Stimulated activated memory B cell treated with anti-CD40 and anti-IgM and Interleukin-4, amounts not matched to agents 10 μg/mL and 1 μg/mL and 100 μg/mL, for 72 hours (primary cell): ENCODE measurements around the gene PREP.

Source experiments
- ATAC-seq: fragments of 150-1000 bp; cut with Tn5 transposase; 2 replicates; pipeline ENCODE4 v1.10.0; 2021
- H3K27ac Mint-ChIP-seq: one replicate; pipeline ENCODE4 v1.8.0; 2022; ENCODE audit warnings: mild to moderate bottlenecking, mixed read lengths
- H3K27me3 Mint-ChIP-seq: one replicate; pipeline ENCODE4 v1.8.0; 2022; ENCODE audit warnings: mixed read lengths
- H3K36me3 Mint-ChIP-seq: one replicate; pipeline ENCODE4 v1.8.0; 2022; ENCODE audit warnings: mixed read lengths
- H3K4me1 Mint-ChIP-seq: one replicate; pipeline ENCODE4 v1.8.0; 2022; ENCODE audit warnings: mixed read lengths
- H3K4me3 Mint-ChIP-seq: one replicate; pipeline ENCODE4 v1.8.0; 2022; ENCODE audit warnings: mild to moderate bottlenecking, moderate library complexity, mixed read lengths
- H3K9me3 Mint-ChIP-seq: one replicate; pipeline ENCODE4 v1.8.0; 2022; ENCODE audit warnings: mixed read lengths

PREP gene

GRCh38 chr6:105332576-105332975 lies 70.3 kb downstream of the PREP start:
- ATAC-seq: no peak
- peaks cover 76% of the 10 kb centered on the region for H3K36me3 Mint-ChIP-seq
- H3K27me3 Mint-ChIP-seq: no peaks in the 10 kb centered on the region
- no peak overlapping the region for H3K27ac Mint-ChIP-seq
- no peak overlapping the region for H3K4me3 Mint-ChIP-seq
- H3K9me3 Mint-ChIP-seq: no peaks in the 10 kb centered on the region
- no peaks in the 10 kb centered on the region for H3K4me1 Mint-ChIP-seq

GRCh38 chr6:105331927-105332326 lies 71.0 kb downstream of the PREP start:
- no peaks in the 10 kb centered on the region for H3K9me3 Mint-ChIP-seq

GRCh38 chr6:105330913-105331312 lies 72.0 kb downstream of the PREP start:
- Mint-ChIP-seq H3K36me3 (peaks cover 87% of the 10 kb centered on the region), H3K9me3 (no peaks in the 10 kb centered on the region), H3K27ac (no peak overlapping the region), H3K4me3 (no peak overlapping the region), H3K27me3 (no peaks in the 10 kb centered on the region), H3K4me1 (no peaks in the 10 kb centered on the region)
- no peak for ATAC-seq

More at GRCh38 chr6:105331927-105332326, 71.0 kb downstream of the PREP start:
- no peak for ATAC-seq
- Mint-ChIP-seq H3K27me3 (no peaks in the 10 kb centered on the region), H3K36me3 (peaks cover 77% of the 10 kb centered on the region), H3K4me1 (no peaks in the 10 kb centered on the region), H3K27ac (no peak overlapping the region), H3K4me3 (no peak overlapping the region)

GRCh38 chr6:105330364-105330763 lies 72.5 kb downstream of the PREP start:
- no peaks in the 10 kb centered on the region for H3K9me3 Mint-ChIP-seq
- no peak for ATAC-seq
- H3K27ac Mint-ChIP-seq: no peak overlapping the region
- no peaks in the 10 kb centered on the region for H3K4me1 Mint-ChIP-seq
- no peaks in the 10 kb centered on the region for H3K27me3 Mint-ChIP-seq
- H3K4me3 Mint-ChIP-seq: no peak overlapping the region
- H3K36me3 Mint-ChIP-seq: peaks cover 90% of the 10 kb centered on the region

GRCh38 chr6:105326833-105327770 lies 75.8 kb downstream of the PREP start:
- Mint-ChIP-seq H3K9me3 (no peaks in the 10 kb centered on the region), H3K4me3 (no peak overlapping the region), H3K27me3 (no peaks in the 10 kb centered on the region), H3K4me1 (no peaks in the 10 kb centered on the region), H3K27ac (no peak overlapping the region), H3K36me3 (peaks cover 89% of the 10 kb centered on the region)
- ATAC-seq: no peak

- peaks cover 86% of the 10 kb centered on the region for H3K36me3 Mint-ChIP-seq
Measured at GRCh38 chr6:105326216-105326615, 76.7 kb downstream of the PREP start.

GRCh38 chr6:105324386-105324950 lies 78.4 kb downstream of the PREP start:
- no peaks in the 10 kb centered on the region for H3K27me3 Mint-ChIP-seq
- no peaks in the 10 kb centered on the region for H3K9me3 Mint-ChIP-seq
- ATAC-seq: no peak
- H3K4me3 Mint-ChIP-seq: no peak overlapping the region
- H3K4me1 Mint-ChIP-seq: no peaks in the 10 kb centered on the region
- H3K27ac Mint-ChIP-seq: no peak overlapping the region
- H3K36me3 Mint-ChIP-seq: peaks cover 78% of the 10 kb centered on the region

More at GRCh38 chr6:105326216-105326615, 76.7 kb downstream of the PREP start:
- H3K9me3 Mint-ChIP-seq: no peaks in the 10 kb centered on the region
- H3K4me1 Mint-ChIP-seq: no peaks in the 10 kb centered on the region
- H3K4me3 Mint-ChIP-seq: no peak overlapping the region
- H3K27ac Mint-ChIP-seq: no peak overlapping the region
- no peaks in the 10 kb centered on the region for H3K27me3 Mint-ChIP-seq
- ATAC-seq: no peak

GRCh38 chr6:105322499-105323225 lies 80.2 kb downstream of the PREP start:
- H3K4me1 Mint-ChIP-seq: no peaks in the 10 kb centered on the region
- ATAC-seq: no peak
- H3K27ac Mint-ChIP-seq: no peak overlapping the region
- peaks cover 77% of the 10 kb centered on the region for H3K36me3 Mint-ChIP-seq
- H3K4me3 Mint-ChIP-seq: no peak overlapping the region
- no peaks in the 10 kb centered on the region for H3K27me3 Mint-ChIP-seq
- H3K9me3 Mint-ChIP-seq: no peaks in the 10 kb centered on the region

GRCh38 chr6:105321728-105322127 lies 81.2 kb downstream of the PREP start:
- Mint-ChIP-seq H3K27ac (no peak overlapping the region), H3K36me3 (peaks cover 73% of the 10 kb centered on the region), H3K4me1 (no peaks in the 10 kb centered on the region), H3K9me3 (no peaks in the 10 kb centered on the region), H3K27me3 (no peaks in the 10 kb centered on the region), H3K4me3 (no peak overlapping the region)
- ATAC-seq: no peak

- ATAC-seq: no peak
- no peaks in the 10 kb centered on the region for H3K4me1 Mint-ChIP-seq
- H3K27me3 Mint-ChIP-seq: no peaks in the 10 kb centered on the region
- no peak overlapping the region for H3K4me3 Mint-ChIP-seq
- H3K36me3 Mint-ChIP-seq: peaks cover 71% of the 10 kb centered on the region
- H3K27ac Mint-ChIP-seq: no peak overlapping the region
- H3K9me3 Mint-ChIP-seq: no peaks in the 10 kb centered on the region
Measured at GRCh38 chr6:105321207-105321606, 81.7 kb downstream of the PREP start.

GRCh38 chr6:105320765-105321164 lies 82.1 kb downstream of the PREP start:
- no peak overlapping the region for H3K27ac Mint-ChIP-seq
- ATAC-seq: no peak
- no peaks in the 10 kb centered on the region for H3K27me3 Mint-ChIP-seq
- H3K36me3 Mint-ChIP-seq: peaks cover 71% of the 10 kb centered on the region
- no peak overlapping the region for H3K4me3 Mint-ChIP-seq
- H3K4me1 Mint-ChIP-seq: no peaks in the 10 kb centered on the region
- H3K9me3 Mint-ChIP-seq: no peaks in the 10 kb centered on the region

- Mint-ChIP-seq H3K27ac (no peak overlapping the region), H3K9me3 (no peaks in the 10 kb centered on the region), H3K4me1 (no peaks in the 10 kb centered on the region), H3K36me3 (peaks cover 68% of the 10 kb centered on the region), H3K4me3 (no peak overlapping the region), H3K27me3 (no peaks in the 10 kb centered on the region)
- ATAC-seq: no peak
Measured at GRCh38 chr6:105320271-105320670, 82.6 kb downstream of the PREP start.

GRCh38 chr6:105319331-105319730 lies 83.6 kb downstream of the PREP start:
- Mint-ChIP-seq H3K9me3 (no peaks in the 10 kb centered on the region), H3K4me3 (no peak overlapping the region), H3K27me3 (no peaks in the 10 kb centered on the region), H3K4me1 (no peaks in the 10 kb centered on the region), H3K27ac (no peak overlapping the region), H3K36me3 (peaks cover 64% of the 10 kb centered on the region)
- no peak for ATAC-seq

- Mint-ChIP-seq H3K4me1 (no peaks in the 10 kb centered on the region), H3K4me3 (no peak overlapping the region), H3K9me3 (no peaks in the 10 kb centered on the region), H3K36me3 (peaks cover 61% of the 10 kb centered on the region), H3K27ac (no peak overlapping the region), H3K27me3 (no peaks in the 10 kb centered on the region)
- ATAC-seq: no peak
Measured at GRCh38 chr6:105318660-105319059, 84.2 kb downstream of the PREP start.
